HG03103 (cell line): ENCODE results near the gene PPIA.
"Not testable (repeated sequence)": the region's sequence is repeated elsewhere in the genome, so short reads cannot be mapped to it uniquely, and the experiment has no call there.

Experiments used
- ATAC-seq: cut with Tn5 transposase; IDR thresholded peaks from one replicate; pipeline ENCODE4 v1.9.1; 2021; ENCODE audit warnings: low read depth; ENCODE audit not compliant: unreplicated experiment

Gene PPIA

GRCh38 chr7:44784364-44784763, 12.1 kb upstream of the PPIA start:
- no peak for ATAC-seq

- not testable (repeated sequence) for ATAC-seq
These were observed 11.3 kb upstream of the PPIA start for GRCh38 chr7:44785218-44785617.

GRCh38 chr7:44787041-44787440, 9.4 kb upstream of the PPIA start:
- no peak for ATAC-seq

- no peak for ATAC-seq
These were observed 8.7 kb upstream of the PPIA start for GRCh38 chr7:44787762-44788161.

- ATAC-seq: no peak
These were observed 6.5 kb upstream of the PPIA start for GRCh38 chr7:44789990-44790389.

GRCh38 chr7:44791278-44792219, 4.9 kb upstream of the PPIA start:
- ATAC-seq: no peak

- no peak for ATAC-seq
These were observed 2.6 kb upstream of the PPIA start for GRCh38 chr7:44793919-44794318.

- ATAC-seq: no peak
These were observed 2.1 kb upstream of the PPIA start for GRCh38 chr7:44794331-44794730.

GRCh38 chr7:44796034-44796503, 412 bp upstream of the PPIA start:
- peak; percentile 24 for ATAC-seq

- ATAC-seq: peak; percentile 40
These were observed 1.1 kb downstream of the PPIA start for GRCh38 chr7:44797329-44798258.

- no peak for ATAC-seq
These were observed 2.3 kb downstream of the PPIA start for GRCh38 chr7:44798649-44799305.

- ATAC-seq: no peak
These were observed 3.5 kb downstream of the PPIA start for GRCh38 chr7:44799939-44800338.

GRCh38 chr7:44801890-44802289, 5.4 kb downstream of the PPIA start:
- no peak for ATAC-seq

GRCh38 chr7:44802418-44803025, 6.0 kb downstream of the PPIA start:
- no peak for ATAC-seq

- ATAC-seq: not testable (repeated sequence)
These were observed 7.5 kb downstream of the PPIA start for GRCh38 chr7:44803828-44804519.

GRCh38 chr7:44805950-44806349, 9.5 kb downstream of the PPIA start:
- ATAC-seq: no peak

- no peak for ATAC-seq
These were observed 12.5 kb downstream of the PPIA start for GRCh38 chr7:44808914-44809393.

GRCh38 chr7:44811093-44811492, 14.6 kb downstream of the PPIA start:
- no peak for ATAC-seq

- ATAC-seq: no peak
These were observed 15.1 kb downstream of the PPIA start for GRCh38 chr7:44811571-44811970.
